ENCODE results near the gene RHCG.

The RHCG gene

DNA sequence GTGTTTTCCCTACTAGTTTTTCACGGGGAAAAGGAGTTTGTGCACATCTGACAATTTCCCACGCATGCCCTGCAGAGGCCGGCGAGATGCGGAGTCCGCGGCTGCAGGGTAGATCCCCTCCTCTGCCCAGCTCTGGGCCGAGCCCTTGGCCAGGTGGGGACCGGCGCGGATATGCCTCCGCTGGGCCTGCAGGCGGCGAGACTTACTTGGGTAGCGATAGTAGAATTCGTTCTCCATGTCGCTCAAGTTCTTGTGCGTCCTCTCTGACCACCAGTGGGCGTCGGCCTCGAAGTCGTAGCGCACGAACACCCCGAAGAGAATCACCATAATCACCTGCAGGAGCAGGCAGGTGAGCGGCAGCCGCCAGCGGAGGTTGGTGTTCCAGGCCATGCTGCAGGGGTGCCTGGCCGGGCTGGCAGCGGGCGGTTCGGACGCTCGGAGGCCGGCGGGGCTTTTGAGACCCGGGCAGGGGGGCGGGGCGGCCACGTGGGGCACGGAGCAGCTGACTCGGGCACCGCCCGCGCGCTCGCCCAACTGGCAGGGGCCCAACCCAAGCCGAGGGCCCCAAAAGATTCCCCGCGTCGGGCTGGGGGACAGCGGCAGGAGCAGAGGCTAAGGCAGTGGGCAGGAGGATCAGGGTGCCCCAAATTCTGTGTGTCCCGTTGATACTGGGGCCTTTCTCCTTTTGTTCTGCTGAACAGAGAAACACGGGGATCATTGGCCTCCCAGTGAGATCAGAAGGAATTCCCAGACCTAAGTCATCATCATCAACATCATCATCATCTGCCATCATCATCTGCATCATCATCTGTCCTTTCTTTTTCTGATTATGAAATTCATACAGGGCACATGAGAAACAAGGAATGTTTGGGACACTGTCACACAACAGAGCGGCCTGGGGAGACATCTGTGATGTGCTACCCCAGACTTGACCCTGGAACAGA is at the start of gene RHCG:
Gene RHCG, minus strand, starts transcription at position 429 of the 944 bp plus-strand sequence. Its CDS starts 39 bp downstream, at position 390.
- no peak for DNase-seq

DNA sequence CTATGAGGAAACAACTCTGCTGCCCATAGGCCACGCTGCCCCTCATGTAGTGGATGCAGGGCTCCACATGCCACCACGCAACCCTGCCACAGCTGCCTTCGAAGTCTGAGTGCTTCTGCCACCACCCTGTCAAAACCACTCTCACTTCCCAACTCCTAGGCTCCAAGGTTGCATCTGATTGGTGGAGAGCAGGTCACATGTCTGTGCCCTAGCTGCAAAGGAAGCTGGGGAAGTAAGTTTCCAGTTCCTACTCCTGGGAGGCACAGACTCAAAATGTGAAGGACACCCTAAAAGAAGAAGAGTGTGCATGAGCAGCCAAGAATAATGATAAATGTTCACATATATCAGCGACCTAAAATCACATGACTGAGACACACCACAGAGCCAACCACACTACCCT is 47.0 kb upstream of the RHCG start:
- DNase-seq: no peak

DNA sequence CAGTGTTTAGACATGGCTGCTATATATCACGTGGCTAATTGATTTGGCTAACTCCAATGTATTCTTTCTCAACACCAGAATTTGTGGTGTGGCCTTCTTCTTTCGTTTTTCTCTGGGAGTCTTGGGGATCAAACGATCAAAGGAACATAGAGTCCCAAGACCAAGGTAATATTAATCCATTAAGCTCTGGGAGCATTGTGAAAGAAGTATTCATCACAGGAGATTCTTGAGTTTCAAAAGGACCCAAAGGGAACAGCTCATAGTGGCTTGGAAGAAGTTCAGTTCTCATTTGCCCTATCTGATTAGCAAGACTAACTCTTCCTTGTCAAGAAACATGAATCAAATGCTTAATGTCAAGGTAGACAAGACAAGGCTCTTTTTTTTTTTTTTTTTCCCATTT is 46.0 kb upstream of the RHCG start:
- DNase-seq: no peak

DNA sequence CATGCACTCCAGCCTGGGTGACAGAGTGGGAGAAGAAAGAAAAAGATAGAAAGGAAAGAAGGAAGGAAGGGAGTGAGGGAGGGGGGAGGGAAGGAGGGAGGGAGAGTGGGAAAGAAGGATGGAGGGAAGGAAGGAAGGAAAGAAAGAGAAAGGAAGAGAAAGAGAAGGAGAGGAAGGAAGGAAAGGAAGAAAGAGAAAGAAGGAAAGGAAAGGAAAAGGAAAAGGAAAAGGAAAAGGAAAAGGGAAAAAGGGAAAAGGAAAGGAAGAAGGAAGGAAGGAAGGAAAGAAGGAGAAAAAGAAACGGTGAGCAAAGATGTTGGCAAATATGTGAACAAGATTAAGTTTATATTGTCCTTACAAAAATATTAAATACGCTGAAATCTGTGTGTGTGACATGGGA is 42.6 kb upstream of the RHCG start:
- no peak for DNase-seq

DNA sequence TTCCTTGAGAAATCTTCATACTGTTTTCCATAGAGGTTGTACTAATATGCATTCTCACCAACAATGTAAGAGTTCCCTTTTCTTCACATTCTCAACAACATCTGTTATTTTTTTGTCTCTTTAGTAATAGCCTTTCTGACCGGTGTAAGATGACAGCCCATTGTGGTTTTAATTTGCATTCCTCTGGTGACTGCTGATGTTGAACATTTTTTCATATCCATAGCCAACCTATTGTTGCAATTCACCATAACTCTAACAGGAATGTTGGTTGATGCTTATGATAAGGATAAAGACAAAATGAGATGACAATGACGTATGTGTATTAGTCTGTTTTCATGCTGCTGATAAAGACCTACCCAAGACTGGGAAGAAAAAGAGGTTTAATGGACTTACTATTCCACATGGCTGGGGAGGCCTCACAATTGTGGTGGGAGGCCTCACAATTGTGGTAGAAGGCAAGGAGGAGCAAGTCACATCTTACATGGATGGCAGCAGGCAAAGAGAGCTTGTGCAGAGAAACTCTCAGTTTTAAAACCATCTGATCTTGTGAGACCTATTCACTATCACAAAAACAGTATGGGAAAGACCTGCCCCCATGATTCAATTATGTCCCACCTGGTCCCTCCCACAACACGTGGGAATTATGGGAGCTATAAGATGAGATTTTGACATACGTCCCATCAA is 37.6 kb upstream of the RHCG start:
- no peak for DNase-seq

DNA sequence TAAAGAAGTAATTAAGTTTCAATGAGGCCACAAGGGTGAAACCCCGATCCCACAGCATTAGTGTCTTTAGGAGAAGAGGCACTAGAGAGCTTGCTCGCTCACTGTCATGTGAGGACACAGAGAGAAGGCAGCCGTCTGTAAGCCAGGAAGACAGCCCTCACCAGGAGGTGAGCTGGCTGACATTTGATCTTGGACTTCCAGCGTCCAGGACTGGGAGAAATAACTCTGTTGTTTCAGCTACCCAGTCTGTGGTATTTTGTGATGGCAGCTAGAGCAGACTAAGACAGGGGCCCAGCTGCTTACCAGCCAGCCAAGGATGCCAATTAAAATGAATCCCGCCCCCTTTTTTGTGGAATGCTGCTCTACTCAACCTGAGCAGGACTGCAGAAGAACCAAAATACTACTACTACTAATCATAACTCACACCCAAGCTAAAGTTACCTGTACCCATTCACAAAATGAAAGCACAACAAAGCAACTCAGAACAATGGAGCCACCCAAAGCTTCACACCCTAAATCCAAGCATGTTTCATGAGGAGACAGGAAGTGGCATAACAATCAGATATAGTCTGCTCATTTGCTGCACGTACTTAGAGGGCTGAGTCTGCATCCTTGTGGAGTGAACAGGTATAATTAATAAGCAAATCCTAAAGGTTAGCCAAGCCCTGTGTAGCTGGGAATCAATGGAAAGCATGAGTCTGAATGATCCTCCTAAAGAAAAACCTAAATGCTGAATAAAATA is 35.6 kb upstream of the RHCG start:
- DNase-seq: no peak

DNA sequence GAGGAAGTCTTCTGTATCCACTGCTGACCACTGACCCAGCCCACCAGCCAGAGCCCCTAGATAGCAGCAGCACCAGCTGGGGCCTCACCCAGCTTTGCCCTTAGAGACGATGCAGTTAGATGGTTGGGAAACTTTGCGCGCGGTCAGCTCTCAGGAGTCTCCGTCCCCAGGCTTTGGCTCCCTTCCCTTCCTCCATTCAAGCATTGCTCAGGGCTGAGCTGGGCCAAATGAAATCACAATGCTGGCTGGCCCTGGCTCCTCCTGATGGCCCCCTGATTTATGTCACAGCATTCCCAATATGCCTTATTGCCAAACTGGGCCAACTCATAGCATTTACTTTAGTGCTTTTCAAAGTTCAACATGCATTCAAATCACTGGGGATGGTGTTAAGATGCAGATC is 34.6 kb upstream of the RHCG start:
- DNase-seq: no peak

DNA sequence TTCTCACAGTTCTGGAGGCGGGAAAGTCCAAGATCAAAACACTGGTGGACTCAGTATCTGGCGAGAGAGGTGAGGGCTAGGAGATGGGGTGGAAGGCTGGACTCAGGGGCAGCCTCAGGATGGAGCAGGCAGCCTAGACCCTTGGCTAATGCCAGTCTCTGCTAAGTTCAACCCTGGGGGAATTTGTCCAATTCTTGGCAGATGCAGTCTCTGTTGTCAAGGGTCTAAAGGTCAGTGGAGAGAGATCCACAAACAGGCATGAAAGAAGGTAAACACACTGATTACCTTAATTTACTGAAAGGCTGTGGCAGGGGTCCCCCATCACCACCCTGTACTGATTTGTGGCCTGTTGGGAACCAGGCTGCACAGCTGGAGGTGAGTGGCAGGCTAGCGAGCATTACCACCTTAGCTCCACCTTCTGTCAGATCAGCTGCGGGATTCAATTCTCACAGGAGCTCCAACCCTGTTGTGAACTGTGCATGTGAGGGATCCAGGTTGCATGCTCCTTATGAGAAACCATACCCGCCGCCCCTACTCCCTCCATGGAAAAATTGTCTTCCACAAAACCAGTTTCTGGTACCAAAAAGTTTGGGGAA is 32.5 kb upstream of the RHCG start:
- no peak for DNase-seq

DNA sequence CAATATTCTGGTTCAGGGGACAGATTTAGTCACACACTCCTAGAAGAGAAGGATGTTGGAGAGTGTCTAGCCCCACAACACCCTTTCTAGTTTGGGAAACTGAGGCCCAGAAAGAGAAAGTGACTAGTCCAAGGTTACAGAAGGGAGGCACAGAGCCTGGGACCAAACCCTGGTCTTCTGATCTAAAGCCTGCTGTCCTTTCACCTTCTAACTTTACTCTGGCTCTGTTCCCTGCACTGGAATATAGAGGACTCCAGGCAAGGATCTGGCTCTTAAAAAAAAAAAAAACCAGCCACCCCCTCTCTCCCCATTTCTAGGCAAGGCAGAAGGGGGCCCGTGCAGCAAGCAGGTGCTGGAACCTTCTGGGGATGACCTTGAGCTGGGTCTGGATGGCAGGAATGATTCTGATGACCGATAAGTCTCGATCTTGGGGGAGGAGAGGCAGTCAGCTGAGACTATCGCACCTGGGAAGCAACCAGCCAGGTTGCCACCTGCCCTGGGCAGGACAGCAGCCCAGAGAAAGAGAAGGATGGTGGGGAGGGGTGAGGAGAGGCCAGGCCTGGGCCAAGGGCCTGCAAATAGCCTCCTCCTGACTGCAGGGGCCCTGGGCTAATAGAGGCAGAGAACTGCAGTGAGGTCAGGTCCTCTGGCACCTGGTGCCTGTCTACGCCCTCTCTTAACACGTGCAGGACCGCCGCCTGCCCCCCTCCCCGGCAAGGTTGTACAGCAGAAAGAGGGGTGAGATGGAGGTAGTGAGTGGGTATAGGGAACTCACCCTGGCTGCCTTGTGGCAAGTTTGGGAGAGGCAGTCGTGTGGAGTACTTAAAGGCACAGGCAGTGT is 30.4 kb upstream of the RHCG start:
- no peak for DNase-seq

DNA sequence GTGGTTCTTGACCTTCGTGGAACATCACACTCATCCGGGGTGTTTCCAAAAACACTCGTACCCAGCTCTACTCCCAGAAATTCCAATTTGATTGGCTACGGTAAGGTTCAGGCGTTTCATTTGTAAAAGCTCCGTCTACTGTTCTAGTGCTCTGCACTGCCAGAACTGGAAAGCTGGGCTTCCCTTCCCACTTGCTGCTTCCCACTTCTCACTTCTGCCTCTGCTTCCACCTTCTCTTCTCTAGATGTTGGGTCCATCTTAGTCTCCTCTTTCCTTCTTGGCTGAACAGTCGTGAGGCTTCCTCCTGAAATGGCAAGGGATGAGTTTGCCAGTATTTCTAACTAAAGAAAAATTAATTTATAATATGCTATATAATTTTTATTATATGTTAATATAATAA is 29.8 kb upstream of the RHCG start:
- DNase-seq: no peak

DNA sequence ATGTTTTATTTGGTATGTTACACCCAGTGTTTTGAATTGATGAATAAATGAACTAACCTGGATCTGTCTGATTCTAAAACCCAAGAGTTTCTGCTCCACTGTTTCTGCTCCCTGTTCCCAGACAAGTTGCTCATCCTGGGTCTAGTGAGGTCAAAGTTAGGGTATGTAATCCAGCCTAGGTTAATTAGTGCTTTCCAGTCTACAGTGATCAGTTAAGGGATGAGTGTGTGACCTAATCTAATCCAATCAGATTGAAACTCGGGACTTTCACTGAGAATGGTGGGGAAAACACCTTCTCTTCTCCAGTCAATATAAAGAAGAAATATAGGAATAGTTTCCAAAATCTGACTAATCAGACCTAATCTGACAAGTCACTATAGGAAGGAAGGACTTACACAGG is 27.8 kb upstream of the RHCG start:
- DNase-seq: no peak

DNA sequence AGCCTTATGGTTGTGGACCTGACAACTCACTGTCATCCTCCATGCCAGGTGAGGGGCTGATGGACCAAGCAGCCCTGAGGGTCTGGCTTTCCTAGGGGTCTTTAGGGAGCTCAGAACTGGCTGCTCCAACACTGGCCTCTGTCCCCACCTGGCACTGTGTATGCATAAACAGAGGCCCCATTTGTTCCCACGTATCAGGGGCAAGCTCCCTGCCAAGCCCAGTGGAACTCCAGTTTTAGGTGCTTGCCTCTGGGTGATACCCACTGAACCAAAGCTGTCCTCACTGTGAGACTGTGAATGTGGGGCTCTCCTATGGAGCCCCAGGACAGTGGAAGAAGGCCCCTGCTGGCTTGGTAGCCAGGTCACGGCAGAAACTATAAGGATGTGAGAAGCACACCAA is 26.7 kb upstream of the RHCG start:
- no peak for DNase-seq

DNA sequence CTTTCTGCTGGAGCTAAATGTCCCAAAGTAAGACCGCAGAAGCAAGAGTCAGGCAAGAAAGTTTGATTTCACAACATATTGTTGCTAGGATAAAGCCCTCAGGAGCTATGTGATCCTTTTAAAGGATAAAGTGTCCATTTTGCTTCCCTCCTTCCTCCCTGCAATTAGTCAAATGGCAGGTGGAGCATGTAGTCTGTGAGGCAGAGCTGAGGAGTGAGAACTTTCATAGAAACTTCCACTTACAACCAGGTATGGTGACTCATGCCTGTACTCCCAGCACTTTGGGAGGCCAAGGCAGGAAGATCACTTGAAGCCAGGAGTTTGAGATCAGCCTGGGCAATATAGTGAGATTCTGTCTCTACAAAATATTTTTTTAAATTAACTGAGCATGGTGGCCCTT is 25.2 kb upstream of the RHCG start:
- no peak for DNase-seq

DNA sequence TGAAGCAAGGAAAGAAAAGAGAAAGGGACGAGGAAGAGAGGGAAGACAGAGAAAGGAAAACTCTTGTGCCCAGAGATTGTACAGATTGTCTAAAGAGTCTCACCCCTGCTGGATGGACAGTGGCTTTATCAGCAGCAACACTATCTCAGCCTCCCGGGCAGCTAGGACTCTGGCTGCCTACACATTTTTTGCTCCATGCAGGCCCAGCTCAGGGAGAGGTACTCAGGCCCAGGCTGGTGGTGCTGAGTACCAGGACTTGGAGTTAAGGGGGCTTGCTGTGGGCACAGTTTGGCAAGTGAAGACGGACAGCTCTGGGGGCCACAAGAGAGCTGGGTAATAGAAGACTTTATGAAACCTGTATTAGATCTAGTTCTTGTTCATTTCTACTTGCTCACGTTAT is 19.1 kb upstream of the RHCG start:
- DNase-seq: no peak

DNA sequence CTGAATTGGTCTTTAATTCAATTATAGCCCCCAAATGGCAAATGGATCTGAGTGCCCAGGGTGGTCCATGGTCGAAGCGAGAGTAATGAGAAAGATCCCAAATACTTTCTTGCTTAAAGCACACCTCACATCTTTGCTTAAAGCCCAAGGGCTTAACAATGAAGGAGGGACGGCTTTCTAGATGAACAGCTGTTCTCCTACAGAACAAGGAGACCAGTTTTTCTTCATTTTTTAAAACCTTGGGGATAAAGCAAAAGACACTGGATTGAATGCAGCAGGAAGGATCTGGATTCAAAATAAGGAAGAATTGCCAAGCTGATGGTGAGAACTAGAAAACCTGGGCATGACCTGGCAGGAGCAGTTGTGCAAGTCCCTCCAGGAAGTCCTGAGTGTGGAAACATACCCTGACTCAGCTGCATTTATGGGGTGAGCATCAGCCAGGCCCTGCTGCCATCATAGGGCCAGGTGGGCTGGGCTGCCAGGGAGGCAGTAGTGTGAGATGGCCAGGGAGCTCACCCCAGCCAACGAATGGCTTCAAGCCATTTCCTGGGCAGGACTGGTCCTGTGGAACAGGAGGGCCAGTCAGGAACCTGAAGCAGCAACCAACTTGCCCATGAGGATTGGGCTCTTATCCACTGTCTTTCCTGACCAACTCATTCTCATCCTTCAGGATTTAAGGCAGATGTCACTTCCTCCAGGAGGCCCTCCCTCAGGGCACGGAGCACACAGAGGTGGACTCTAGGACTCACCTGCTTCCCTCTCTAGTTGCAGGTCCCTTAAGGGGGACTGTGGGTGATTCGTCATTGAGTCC is 18.4 kb upstream of the RHCG start:
- no peak for DNase-seq

DNA sequence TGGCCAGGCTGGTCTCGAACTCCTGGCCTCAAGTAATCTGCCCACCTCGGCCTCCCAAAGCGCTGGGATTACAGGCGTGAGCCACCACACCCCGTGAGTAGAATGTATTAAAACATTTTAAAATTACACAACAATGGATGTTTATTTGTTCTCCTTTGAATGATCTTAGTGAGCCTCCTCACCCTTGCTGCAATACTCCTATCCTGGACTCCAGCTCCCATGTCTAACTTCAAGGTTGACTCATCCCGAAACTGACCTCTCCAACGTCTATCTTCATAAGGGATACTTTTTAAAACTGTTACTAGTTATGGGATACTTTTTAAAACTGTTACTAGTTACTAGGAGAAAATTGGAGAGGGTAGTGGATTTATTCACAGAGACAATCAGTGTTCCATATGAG is 17.8 kb upstream of the RHCG start:
- no peak for DNase-seq

DNA sequence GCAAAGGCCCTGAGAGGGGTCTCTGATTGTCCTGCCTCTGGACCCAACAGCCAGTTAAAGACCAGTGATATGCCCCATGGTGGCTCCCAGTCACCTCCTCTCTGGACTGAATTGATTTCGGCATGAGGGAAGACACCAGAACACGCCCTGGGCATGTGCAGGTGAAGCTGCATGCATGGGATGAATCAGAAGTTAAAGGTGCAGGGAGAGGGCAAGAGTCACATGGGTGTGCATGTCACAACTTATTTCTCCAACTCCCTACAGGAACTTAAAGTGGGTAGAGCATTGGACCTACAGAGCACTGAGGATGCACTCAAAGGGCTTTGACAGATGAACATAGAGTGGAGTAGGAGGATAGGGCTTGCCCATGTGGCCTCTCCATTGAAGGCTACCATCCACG is 16.9 kb upstream of the RHCG start:
- no peak for DNase-seq

DNA sequence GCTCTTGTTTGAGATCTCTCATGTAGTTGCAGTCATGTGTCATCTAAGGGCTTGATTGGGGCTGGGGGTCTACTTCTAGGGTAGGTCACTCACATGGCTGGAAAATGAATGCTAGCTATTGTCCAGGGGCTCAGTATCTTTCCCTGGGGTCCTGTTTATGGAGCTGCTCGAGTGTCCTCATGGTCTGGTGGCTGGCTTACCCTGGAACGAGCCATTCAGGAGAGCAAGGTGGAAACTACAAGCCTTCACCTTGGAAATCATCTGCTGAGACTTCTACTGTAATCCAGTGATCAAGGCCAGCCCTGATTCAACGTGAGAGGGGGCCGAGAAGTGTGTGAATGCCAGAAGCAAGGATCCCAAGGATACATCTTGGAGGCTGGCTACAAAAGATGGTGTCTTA is 16.2 kb upstream of the RHCG start:
- DNase-seq: no peak

DNA sequence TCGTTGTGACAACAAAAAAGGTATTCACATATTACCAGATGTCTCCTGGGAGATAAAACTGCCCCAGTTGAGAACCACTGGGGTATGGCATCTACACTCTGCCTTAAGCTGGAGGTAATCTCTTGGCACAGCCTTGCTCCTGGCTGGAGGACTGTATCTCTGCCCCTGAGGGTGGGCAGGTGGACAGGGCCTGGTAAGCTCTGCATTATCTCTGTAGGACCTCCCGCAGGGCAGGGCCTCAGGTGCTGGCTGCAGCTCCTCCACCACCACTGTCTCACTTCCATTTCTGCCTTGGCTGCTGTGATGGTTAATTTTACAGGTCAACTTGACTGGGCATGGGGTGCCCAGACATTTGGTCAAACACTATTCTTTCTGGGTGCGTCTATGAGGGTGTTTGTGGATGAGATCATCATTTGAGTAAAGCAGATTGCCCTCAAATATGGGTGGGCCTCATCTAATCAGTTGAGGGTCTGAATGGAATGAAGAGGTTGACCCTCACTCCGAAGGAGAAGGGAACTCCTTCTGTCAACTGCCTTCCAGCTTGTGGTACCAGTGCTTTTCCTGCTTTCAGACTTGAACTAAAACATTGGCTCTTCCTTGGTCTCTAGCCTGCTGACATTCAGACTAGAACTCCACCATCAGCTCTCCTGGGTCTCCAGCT is 9.8 kb upstream of the RHCG start:
- DNase-seq: no peak

DNA sequence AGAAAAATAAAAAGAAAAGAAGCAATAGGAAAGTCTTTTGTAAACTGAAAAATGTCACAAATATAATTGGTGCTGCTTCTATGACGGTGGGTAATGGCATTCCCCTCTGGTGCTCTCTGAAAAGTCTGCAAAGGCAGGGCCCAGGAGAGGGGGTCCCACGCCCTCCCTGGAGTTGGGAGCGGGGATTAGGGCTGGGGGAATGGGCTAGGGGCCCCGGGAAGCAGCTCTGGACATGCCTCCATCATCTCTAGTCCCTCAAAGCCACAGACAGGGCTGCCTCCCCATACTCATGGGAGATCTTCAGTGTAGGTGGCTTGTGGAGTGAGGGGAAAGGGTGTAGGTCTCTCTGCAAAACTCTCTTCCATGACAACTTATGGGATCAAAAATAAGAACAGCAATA is 7.8 kb upstream of the RHCG start:
- DNase-seq: no peak
